Stimulated activated CD8-positive, alpha-beta memory T cell treated with anti-CD3 and anti-CD28 coated beads, Interleukin-4, amount 100 ng/mL, for 1 hour (primary cell): ENCODE data around the gene CLPTM1L.

Experiments
- DNase-seq, 2 donors: peaks; one replicate each; pipeline ENCODE4 v3.0.0-alpha.2; 2020; ENCODE audit warnings: low read depth in 2 of 2, low spot score in 1 of 2

The CLPTM1L gene

GRCh38 chr5:1315709-1316587 is 29.0 kb downstream of the CLPTM1L start:
- DNase-seq, result peak in 1 of 2 donors; percentile 21

GRCh38 chr5:1315018-1315708 is 29.7 kb downstream of the CLPTM1L start:
- DNase-seq, result no peak

- no peak for DNase-seq
Measured at GRCh38 chr5:1314564-1314982, 30.3 kb downstream of the CLPTM1L start.

GRCh38 chr5:1312993-1313833 is 31.7 kb downstream of the CLPTM1L start:
- DNase-seq, result no peak

GRCh38 chr5:1312206-1312605 is 32.7 kb downstream of the CLPTM1L start:
- DNase-seq, result peak in 1 of 2 donors; percentile 21

GRCh38 chr5:1311439-1312055 is 33.4 kb downstream of the CLPTM1L start:
- DNase-seq, result no peak

GRCh38 chr5:1310118-1310517 is 34.8 kb downstream of the CLPTM1L start:
- no peak for DNase-seq

GRCh38 chr5:1304033-1304432 is 40.9 kb downstream of the CLPTM1L start:
- DNase-seq, result no peak

GRCh38 chr5:1302258-1302657 is 42.6 kb downstream of the CLPTM1L start:
- DNase-seq, result no peak

GRCh38 chr5:1300581-1301083 is 44.3 kb downstream of the CLPTM1L start:
- DNase-seq, result no peak

- DNase-seq, result no peak
Measured at GRCh38 chr5:1299961-1300360, 44.9 kb downstream of the CLPTM1L start.

GRCh38 chr5:1299511-1299850 is 45.4 kb downstream of the CLPTM1L start:
- DNase-seq, result no peak

GRCh38 chr5:1298723-1299510 is 46.0 kb downstream of the CLPTM1L start:
- no peak for DNase-seq

- no peak for DNase-seq
Measured at GRCh38 chr5:1298067-1298551, 46.8 kb downstream of the CLPTM1L start.

- DNase-seq, result no peak
Measured at GRCh38 chr5:1297243-1297642, 47.7 kb downstream of the CLPTM1L start.

GRCh38 chr5:1295650-1296037 is 49.3 kb downstream of the CLPTM1L start:
- DNase-seq, result no peak

GRCh38 chr5:1294835-1295649 is 49.9 kb downstream of the CLPTM1L start, which contains the start of gene TERT:
TSS of gene TERT (minus strand) at chr5:1295068. CDS start at chr5:1294989, 79 bp downstream.
- DNase-seq, result peak in 1 of 2 donors; percentile 49

GRCh38 chr5:1294206-1294834 is 50.6 kb downstream of the CLPTM1L start:
- no peak for DNase-seq
